GM19023 (cell line): ENCODE results near the gene NOS1AP.
"Not testable (repeated sequence)": the region's sequence is repeated elsewhere in the genome, so short reads cannot be mapped to it uniquely, and the experiment has no call there.

Source experiments
- ATAC-seq: cut with Tn5 transposase; IDR thresholded peaks from one replicate; pipeline ENCODE4 v1.9.1; 2021; ENCODE audit warnings: mild to moderate bottlenecking, moderate library complexity; ENCODE audit not compliant: unreplicated experiment

The NOS1AP gene

DNA sequence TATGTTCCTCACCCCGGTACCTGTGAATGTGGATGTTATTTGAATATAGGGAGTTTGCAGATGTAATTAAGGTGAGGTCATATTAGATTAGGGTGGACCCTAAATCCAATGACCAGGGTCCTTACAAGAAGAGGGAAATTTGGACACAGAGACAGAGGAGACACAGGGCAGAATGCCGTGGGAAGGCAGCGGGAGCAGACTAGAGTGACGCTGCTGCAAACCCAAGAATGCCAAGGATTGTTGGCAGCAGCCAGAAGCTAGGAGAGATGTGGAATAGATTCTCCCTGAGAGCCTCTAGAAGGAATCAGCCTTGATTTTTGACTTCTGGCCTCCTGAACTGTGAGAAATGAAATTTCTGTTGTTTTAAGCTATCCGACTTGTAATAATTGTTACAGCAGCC, 253.5 kb downstream of the NOS1AP start:
- ATAC-seq = no peak

DNA sequence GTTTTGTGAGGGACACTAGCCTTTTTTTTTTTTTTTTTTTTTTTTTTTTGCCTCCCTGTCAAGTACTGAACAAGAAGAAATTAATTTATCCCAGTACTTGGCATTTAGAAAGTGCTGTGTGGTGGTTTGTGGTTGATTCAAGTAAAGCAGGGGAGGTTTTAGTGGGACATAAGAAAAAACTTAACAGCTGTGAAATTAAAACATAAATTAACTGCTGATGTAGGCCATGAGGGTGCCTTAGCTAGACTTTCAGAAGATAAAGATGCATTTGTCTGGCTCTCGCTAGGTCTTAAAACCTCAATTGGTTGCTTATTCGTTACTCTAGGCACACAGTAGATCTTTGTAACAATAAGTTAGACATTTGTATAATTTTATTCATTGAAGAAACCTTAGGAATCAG, 254.9 kb downstream of the NOS1AP start:
- no peak for ATAC-seq

DNA sequence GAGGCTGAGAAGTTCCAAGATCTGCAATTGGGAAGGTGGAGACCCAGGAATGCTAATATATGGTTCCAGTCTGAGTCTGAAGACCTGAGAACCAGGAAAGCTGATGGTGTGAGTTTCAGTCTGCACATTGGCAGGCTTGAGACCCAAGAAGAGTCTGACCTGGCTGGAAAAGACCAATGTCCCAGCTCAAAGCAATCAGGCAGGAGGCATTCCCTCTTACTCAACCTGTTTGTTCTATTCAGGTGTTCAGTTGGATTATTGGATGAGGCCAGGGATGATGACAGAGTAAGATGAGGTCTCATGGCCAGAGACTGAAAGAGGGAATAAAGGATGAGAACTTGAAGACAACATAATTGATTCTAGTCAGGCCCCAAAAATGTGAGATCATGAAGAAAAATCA, 257.1 kb downstream of the NOS1AP start:
- no peak for ATAC-seq

DNA sequence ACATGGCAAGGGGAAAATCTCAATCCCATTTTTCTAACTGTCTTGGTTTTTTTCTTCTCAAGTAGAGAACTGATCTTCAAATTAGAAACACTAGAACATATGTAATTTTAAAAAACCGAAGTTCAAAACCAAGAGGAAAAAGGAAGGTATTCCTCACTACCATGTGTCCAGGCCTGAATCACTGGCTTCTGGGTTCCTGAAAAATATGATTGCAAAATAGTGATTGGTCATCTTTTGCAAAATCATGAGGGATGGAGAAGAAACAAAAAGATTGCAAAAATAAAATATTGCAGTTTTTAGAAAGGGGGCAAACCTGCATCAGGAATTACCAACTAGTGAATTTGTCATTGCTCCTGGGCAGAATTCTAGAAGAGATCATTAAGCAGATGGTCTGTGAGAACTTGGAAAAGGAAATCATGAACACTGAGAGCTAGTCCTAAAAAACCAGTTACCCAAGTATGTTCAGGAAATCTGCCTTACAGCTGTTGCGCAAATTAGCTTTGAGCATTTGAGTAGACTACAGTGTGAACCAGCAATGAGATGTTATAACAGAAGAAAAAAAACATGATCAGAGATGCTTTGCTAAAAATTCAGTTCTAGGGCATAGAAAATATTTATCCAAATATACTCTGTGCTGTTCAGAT, 257.8 kb downstream of the NOS1AP start:
- ATAC-seq = no peak

DNA sequence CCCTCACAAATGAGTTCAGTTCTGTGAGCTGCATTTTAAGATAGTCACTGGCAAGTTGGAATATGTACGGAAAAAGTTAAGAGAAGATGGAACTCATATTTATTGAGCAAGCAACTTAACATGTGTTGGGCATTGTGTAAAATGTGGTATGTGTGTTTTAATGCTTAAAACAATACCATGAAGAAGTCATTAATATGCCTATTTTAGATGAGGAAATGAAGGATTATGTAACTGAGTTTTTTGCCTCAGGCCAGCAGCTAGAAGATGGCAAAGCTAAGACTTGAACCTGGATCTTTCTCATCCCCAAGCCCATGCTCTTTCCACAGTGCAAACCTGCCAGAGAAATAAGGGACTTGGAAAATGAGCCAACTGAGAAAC, 258.3 kb downstream of the NOS1AP start:
- no peak for ATAC-seq

DNA sequence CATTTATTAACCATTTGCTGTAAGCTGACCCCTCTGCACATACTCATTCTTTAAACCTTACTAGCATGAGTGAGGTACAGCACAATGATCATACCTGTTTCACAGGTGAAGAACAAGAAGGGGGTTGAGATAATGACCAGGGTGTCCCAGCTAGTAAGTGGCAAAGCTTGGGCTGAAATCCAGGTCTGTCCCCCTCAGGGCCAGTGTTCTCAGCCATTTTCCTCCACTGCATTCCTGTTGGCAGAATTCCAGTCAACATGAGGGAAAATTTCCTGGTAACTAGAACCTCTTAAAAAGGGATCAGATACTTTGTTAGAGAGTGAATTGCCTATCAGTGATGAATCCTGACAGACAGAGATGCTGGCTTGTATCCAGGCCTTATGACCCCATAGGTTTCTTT, 259.0 kb downstream of the NOS1AP start:
- no peak for ATAC-seq

DNA sequence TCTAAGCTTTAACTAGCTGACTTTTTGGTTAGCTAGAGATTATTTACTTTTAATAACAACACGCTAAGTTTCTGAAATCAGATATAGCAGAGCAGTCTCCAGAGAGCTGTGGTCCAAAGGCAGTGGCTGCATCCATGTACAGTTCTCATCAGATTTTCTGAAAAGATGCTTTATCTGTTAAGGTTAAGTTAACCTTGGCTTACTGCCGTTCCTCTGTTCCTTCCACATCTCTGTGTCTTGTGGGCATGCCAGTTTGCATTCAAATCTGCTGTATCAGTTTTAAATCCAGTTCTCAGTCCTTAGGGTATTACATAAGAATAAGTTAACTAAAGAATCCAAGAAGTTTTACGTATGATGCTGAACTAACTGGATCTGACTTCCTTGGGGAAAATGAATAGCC, 260.3 kb downstream of the NOS1AP start:
- no peak for ATAC-seq

DNA sequence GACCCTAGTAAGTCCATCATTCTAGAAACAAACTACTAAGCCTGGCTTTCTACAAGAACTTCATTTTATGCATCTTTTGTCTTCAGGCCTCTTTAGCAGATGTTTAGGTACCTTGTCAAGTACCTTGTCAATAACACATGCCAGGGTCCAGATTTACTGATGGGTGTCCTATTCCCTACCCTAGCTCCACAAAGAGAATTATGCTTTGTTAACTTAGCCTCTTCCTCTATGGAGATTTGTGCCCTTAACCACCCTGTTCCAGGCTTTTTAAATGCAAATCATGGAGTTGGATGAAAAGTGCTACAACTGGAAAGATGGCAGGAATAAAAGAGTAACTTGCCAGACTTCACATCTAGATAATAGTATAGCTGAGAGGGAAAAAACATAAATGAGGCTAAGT, 264.5 kb downstream of the NOS1AP start:
- ATAC-seq = no peak

DNA sequence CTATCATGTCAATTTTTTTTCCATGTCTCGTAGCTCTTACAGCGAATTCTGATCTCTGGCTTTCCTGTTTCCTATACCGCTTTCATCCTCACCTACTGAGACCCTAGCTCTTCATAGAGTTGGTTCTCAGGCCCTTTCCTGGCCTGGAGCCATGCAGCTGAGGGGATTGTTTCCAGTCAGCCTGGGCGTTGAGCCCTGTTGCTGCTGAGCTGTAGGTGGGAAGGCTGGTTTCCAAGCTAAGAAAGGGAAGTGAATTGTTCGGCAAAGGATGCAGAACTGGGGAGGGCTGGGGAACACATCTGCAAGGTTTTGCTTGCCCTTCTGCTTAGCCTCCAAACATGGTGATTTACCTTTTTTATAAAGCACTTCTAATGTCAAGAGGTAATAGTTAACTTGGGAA, 265.6 kb downstream of the NOS1AP start:
- no peak for ATAC-seq

DNA sequence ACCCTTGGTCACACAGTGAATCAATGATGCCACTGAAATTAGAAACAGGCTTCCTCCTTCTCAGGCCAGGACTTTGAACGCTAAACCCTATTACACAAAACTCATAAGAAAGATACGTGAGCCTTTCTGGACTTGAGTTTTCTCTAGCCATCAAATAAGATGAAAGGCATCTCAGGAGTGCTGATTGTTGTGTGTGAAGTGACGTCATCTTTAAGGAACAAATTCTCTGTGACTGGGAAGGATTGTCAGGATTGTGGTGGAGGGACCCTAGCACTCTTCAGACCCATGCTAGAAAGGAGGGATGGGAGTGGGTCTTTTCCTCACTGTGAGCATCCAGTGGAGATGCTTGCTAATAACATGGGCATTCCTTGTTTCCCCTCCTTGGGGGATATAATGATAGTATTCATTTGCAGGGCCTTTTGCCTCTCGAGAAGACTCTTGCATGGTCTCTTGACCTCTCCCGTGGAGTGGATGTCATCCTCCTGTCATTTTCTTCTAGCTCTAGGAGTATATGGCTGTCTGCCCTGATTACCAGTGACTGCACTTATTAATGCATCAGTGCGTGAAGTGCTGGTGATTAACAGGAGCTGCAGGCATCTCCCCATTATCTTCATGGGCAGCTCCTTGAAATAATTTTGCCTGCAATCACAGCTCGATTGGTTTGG, 267.3 kb downstream of the NOS1AP start:
- ATAC-seq = no peak

DNA sequence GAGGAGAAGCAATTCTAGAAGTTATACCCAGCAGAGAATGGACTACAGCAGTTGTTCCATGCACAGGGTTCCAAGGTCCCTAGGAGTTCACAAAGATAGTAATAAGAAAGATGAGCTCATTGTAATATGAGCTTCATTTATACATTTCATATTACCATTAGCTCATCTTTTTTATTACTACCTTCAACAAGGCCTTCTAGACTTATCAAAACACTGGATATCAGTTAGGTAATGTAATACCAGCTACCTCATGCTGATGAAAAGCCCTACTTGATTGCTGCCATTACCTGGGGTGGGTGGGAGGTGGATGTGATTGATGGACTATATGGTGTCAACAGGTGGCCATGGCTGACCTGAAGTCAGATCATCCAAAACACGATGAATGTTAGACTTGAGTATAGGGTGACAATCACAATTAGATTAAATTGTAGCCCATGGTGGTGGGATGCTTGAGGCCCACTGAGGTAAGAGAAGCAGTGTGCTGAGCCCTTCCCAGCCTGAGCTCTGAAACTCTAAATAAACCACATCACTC, 273.0 kb downstream of the NOS1AP start:
- ATAC-seq = no peak

DNA sequence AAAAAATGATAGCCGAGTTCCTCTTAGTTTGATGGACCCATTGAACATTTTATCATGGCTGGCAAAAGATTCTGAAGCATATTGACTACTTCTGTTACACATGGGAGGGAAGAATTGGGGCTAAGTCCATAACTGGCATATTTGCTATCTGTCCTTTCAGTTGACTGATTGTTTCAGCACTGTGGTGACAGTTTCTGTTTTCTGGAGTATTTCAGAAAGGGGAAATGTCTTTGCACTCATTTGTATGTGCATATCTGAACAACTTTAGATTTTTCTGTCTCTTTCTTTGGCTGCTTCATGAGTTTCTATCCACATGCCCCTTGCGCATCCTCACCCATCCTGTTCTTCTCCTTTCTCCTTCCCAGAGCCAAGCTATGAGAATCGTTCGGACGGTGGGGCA, 274.0 kb downstream of the NOS1AP start:
- ATAC-seq = no peak

DNA sequence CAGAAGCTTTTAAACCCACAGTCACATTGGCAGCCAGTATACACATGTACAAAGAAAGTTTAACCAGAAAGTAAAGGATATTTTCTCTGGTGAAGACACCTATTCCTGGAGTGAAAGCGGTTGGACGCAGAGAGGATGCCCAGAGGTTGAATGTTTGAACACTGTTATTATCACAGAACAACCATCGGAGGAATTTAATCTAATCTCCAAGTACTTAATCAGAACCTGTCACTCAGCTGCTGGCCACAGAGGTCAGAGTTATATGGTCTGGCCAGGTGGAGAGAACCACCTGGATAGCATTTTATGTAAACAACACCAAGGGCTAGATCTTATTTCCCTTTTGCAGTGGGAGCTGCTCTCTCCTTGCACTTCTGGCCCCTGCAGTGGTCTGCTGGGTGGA, 277.8 kb downstream of the NOS1AP start:
- ATAC-seq = no peak

DNA sequence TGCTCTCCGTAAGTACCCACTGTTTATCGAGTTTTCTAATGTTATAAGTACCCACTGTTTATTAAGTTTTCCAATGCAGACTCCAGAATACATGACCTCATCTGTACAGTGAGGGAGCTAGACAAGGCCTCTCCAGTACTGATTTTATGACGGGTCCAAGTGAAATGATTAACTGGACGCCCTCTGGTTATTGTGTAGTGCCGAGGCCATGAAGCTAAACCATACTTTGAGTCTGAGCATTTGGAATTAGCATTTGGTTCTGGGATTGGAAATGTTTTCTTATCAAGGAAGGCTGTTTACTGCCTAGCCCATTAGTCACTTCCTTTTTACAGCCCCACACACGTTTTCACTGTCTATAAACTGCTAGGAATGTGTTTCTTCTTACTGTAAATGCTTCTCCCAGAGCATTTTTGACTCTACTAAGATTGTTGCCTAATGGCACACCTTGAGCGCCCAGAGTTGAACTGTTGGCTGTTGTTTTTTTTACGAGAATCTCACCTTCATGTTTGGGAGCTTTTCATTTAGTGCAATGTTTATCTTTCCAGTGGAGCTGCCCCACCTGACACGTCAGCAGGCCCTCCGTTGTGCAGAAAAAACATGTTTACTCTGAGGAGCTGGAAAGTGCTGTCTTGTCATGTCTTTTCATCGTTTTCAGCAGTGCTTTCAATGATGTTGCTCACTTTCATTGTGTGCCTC, 280.3 kb downstream of the NOS1AP start:
- ATAC-seq = no peak

DNA sequence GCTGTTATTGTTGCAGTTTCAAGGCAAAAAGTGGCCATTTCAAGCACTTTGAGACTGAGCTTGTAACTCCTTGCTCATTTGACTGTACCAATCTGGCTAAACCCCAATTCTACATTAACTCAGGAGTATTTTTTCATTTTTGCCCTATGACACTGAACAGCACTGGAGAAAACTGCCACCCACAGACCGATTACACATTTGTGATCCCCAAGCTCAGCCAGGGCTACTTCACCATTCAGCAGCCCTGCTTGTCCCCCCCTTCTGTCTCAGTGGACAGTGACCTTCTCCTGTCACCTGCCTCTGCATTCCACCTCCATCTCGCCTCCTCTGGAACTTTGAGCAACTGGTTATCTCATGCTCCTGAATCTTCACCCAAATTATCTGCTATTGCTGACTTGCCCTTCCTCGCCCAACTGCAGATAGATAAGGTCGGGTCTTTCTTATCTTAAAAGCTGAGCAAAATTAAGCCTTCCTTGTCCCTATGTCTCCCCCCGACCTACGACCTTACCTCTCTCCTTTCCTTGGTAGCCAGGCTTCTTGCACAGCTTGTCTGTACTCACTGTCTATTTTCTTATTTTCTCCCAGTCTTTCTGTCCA, 281.9 kb downstream of the NOS1AP start:
- ATAC-seq = no peak

DNA sequence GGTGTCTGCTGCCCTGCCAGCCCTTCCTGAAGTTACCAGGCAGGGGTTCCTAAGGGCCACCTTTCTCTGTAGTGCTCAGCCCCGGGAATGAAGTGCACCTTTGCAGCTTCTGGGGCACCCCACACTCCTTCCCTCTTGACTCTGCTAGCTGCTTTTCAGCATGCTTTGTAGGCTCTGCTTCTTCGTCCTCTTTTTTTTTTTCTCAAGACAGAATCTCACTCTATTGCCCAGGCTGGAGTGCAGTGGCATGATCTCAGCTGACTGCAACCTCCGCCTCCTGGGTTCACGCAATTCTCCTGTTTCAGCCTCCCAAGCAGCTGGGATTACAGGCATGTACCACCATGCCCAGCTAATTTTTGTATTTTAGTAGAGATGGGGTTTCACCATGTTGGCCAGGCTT, 282.4 kb downstream of the NOS1AP start:
- not testable (repeated sequence) for ATAC-seq

DNA sequence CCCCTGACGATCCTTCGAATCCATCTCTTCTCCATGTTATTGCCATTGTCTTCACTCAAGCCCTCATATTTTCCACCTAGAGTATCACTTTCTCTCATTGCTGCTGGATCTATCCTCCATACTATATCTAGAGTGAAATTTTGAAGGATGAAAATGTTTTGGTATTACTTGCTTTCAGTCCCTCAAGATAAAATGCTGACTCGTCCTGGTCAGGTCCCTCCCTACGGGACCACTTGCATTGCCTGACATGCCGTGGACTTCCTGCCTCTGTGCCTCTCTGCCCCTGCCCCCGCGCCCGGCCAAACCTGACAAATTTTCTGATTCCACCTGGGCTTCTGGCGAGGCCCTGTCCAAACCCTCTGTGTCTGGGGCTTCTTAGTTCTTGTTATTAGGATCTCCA, 283.6 kb downstream of the NOS1AP start:
- no peak for ATAC-seq

DNA sequence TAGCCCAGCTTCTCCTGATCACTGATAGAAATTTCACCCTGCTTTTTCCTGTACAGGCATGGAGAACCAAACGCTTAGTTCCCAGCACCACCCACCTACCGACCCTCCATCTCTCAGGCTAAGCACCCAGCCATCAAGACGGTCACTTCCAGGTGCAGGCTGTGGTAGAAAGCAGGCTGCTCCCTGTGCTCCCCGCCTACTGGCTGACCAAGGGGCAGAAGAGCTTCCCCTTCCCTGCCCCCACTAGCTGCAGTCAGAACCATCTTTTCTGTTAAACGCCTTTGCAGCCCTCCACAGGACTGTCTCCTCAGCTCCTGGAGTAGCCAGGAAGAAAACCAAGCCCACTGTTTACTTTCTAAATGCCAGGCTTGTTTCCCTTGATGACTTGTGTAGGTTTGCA, 284.2 kb downstream of the NOS1AP start:
- ATAC-seq = no peak

DNA sequence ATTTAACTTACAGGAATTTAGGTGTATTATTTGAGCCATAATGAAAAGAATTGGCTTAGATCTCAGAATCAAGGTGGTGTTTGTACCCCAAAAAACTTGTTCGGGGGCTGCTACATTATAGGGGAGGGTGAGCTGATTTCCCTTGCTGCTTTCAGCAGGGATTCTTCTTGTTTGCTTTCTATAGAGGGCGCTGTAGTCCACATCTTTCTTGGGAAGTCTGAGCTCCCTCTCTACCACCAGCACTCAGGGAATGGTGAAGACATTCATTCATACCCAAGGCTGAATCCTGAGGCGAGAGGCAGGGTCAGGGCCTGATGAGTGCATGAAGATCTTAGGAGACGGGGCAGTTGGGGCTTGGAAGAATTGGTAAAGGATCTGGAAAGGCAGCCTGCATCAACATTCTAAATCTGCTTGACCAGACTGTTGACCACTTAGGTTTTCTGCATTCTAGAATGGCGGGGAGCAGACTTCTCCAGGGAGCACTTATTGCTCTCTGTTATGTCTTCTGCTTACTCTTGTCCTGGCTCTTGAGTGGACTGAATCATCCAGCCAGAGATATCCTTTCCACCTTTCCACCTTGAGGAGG, 288.3 kb downstream of the NOS1AP start:
- ATAC-seq = no peak

DNA sequence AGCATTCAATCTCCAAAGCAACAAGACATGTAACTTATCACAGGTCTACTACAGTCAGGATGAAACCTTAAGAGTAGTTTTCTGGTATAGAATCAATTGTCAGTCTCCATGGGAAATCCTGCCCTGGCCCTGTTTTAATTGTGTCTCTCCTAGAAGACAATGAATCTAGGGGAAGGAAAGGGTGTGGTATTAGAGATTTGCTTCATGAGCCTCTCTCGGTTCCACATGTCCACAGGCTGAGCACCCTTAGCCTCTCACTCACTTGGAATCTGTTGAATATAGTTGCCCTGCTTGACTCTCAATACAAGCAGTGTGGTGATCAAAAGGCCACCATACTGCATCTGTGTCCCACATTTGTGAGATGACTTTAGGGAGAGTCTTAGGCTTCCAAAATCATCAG, 289.4 kb downstream of the NOS1AP start:
- ATAC-seq = no peak

DNA sequence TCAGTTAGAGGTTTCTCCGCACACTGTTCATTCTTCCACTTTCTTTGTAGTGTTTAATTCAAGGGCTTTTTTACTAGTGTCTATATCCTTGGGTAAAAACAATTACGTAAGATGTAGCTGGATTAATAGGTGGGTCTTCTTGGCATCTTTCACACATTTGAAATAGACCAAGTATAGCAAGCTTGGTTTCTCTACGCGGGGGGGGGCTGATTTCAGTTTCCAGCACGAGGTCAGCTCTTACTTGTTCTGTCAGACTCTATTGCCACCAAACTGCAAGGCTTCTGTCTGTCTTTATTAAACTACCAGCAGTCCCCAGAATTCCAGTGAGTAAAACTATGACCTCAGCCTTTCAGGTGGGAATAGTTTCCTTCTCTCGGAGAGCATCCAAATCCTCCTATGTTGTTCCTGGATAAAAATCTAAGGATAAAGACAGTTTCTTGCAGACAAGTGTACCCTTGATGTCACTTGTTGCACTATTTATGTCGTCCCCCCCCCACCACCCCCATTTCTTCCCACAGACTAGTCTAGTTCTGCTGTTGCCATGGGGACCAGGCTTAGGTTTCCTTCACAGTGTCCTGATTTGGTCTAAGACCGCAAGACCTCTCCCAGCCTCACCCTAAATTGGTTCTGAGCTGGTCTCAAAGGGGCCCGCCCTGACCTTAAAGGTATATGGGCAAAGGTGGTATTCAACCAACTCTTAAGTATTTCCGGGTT, 290.2 kb downstream of the NOS1AP start:
- no peak for ATAC-seq
